GM19099 (cell line): Measurements from ENCODE around the gene LYSMD3.
A peak's percentile ranks its signal among the peaks of the same experiment; 100 is the strongest.

ENCODE experiments used
- POLR2A ChIP-seq: IDR thresholded peaks from 3 replicates; pipeline ENCODE4 v1.6.1; 2011; ENCODE audit warnings: low read depth; ENCODE audit not compliant: insufficient read length; ENCODE audit errors: extremely low read depth

Gene LYSMD3

GRCh38 chr5:90474235-90475107, 54.9 kb downstream of the LYSMD3 start, which contains the start of the genes MBLAC2 and POLR3G:
Gene MBLAC2 (minus strand): TSS chr5:90474771. CDS start chr5:90474292, 479 bp downstream.
Gene POLR3G (plus strand): TSS chr5:90474864. CDS start chr5:90485568, 10,704 bp downstream.
- TF ChIP-seq POLR2A: peak; percentile 82

- TF ChIP-seq POLR2A: no peak
Measured at GRCh38 chr5:90473396-90474234, 55.8 kb downstream of the LYSMD3 start.

- TF ChIP-seq POLR2A: no peak
Measured at GRCh38 chr5:90472783-90473395, 56.5 kb downstream of the LYSMD3 start.
